Endometrial microvascular endothelial cells (primary cell): ENCODE measurements around the gene H2BK1. TPM values are rescaled to one million over a fixed set of nuclear protein-coding genes. Genes with fewer than 3 reads are reported as not detected.

Source experiments
- in situ Hi-C: cut with HindIII; loops from 2 replicates; pipeline ENCODE4 v1.10.0; 2017; ENCODE audit warnings: low sequenced_read_pairs, low pct_unique_long_range_greater_than_20kb; ENCODE audit errors: inconsistent ontology term
- total RNA-seq: library from RNA; depleted of rRNA; stranded (reverse); fragments of >200 nt; gene quantifications from one replicate; pipeline ENCODE4 v1.2.3, GENCODE V29; 2015; ENCODE audit errors: inconsistent ontology term

H2BK1 gene
- total RNA-seq = not detected

DNA sequence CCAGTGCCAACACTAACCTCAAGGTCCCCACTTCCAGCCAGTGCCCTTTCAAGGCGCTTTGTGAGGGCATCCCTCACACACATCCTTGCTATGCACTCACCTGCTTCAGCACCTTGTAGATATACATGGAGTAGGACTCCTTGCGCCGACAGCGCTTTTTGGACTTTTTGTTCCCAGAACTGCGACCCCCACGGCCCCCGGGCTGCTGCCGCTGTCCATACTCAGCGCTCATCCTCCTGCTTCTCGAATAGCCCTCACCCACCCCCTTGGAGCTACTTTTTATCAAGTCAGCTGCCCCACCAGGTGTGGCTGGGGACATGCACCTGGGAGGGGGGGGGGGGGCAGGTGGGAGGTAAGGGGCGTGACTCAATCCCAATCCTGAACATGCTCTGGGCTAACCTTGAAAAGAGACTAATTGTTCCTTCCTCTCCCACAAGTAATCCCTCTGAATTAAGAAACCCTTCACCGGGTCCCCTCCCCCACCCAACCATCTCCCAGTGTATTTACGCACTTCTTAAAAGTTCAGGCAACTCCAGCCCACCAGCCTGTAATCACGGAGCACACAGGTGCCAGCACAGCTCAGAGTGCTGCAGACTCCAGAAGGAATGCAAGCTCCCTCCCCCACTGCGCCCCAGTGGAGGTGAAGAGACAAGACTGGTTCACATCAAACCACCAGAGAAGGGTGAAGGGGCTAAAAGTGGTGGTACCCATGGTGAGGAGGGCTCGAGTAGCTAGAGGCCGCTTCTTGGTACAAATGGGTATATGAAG is at the start of gene H2BK1:
H2BK1 (minus strand) TSS at position 402 of the 768 bp plus-strand sequence; CDS start at position 232, 170 bp downstream.
- in situ Hi-C loops = no loop called here

DNA sequence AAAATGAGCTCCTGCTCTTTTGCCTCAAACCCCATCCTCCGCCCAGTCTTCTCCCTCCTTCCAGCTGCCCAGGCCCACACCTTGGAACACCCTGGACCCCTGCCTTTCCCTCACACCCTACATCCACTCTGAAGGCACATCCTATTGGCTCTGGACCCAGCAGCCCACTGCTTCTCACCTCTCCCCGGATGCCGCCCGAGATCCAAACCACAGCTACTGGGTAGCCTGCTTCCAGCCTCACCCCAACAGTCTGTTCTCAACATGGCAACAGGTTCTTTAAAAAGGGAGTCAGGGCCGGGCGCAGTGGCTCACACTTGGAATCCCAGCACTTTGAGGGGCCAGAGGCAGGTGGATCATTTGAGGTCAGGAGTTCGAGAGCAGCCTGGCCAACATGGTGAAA is 47.7 kb upstream of the H2BK1 start:
- in situ Hi-C loops = no loop called here

DNA sequence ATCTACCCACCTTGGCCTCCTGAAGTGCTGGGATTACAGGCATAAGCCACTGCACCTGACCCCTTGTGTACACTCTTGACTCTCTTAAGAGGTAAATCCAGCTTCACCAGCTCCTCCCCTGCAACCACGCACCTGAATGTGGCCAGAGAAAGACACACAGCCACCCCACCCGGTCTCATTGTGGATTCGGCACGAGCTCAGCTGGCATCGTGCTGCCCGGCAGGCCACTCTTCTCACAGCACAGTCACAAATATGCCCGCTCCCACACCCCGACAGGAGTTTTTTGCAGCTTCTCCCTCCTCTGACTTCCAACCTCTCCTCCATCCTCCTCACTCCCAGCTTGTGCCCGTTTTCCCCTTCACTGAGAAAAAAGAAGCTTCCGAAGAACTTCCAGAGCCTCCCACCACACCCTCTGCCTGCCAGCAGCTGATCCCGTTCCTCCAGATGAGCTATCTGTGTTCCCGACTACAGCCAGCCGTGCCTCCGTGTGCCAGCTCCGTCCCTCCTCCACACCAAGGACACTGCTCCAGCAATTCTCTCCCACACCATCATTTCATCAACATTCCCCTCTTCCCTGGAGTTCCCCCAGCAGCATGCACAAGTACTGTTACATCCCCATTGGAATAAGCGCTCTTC is 46.2 kb upstream of the H2BK1 start:
- in situ Hi-C loops = no loop called here

DNA sequence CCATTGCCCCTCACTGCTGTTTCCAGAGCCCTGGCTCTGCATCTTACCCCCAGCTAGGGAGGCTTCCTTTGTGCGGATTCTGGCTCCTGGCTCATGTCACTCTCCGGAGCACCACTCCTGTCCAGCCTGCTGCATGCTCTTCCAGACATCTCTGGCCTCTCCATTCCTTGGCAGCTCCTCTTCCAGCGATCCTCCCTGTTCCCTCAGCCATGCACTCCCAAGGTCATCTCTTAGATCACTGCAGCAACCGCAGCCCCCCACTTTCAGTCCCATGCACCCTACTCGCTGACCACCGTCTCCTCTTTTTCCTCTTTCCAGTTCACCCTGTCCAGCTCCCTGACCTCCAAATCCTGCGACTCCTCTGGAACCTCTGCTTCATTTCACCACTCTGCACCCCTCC is 45.1 kb upstream of the H2BK1 start:
- in situ Hi-C loops = no loop called here

DNA sequence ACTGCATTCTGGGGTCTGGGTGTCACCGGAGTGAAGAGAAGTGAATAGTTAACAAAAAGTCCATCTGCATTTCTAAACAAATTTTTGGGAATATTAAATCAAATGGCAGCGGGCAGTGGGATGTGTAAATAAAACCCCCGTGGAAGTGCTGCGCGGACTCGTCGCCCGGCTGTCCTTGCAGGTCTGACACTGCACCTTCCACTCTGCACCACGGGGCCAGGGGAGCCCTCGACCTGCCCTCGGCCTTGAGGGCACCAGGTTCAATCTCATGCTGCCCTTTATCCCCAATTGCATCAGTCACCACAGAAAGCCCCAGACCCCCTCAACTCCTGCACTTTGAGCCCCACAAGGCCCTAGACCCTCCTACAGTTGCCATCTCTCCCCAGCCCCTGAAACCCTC is 44.6 kb upstream of the H2BK1 start:
- in situ Hi-C loops = no loop called here

DNA sequence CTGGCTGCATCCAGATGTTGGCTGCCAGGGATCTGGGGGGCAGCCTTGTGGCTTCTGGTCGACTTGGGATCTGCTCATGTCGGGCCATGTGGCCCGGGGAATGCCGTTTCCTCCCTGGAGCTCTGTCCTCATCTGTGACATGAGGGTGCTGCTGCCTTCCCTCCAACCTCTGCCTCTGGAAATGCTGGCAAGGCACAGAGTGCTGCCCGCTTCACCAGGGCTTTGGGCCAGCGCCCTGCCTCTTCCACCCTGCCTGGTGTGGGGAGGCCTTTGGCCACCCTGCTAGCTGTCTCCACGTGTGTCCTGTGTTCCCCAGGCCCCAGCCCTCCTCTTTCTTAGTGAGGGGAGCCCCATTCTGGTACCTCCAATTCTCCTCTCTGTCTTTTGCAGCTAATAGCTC is 44.0 kb upstream of the H2BK1 start:
- in situ Hi-C loops = no loop called here

DNA sequence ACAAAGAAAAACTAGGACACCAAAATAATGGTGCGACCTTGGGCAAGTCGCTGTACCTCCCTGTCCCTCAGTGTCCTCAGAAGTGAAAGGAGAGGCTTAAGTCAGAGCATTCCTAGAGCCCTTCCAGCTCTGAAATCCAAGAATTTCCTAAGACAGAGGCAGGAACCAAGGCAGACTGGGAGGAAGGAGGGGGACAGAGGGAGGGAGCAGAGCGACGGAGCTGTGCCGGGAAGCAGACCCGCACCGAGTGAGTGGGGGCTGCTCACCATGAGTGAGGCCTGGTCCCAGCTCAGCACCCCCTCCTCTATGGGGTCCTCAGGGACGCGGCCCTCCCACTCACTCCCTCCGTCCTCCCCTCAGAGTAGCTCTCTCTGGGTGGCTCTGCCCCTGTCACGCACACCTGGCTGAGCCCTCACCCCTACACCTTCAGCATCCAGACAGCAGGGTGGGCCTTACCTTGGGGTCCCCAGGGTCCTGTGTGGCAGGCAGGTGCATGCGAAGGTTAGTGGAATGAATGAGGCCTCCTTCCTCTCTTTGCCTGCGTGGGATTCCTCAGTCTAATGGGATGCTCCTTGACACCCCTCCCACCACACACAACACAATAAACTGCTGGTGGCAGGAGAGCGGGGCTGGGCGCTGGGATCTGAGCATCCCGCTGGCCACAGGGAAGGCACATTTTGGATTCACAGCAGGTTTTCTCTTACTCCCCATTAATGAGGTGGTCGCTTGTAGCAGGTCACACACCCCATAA is 42.8 kb upstream of the H2BK1 start:
- in situ Hi-C loops = no loop called here

DNA sequence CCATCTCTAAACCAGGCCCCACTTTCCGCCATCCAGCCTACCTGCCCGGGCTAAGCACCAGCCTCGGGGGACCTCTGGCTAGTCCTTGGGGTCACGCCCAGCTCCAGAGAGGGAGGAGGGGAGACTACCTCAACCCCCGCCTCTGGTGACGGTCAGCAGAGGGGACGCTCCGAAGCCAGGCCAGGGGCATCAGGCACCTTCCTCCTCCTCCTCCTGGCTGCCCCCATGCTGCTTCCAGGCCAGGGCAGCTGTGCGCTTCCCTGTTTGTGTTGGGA is 42.2 kb upstream of the H2BK1 start:
- in situ Hi-C loops = no loop called here

DNA sequence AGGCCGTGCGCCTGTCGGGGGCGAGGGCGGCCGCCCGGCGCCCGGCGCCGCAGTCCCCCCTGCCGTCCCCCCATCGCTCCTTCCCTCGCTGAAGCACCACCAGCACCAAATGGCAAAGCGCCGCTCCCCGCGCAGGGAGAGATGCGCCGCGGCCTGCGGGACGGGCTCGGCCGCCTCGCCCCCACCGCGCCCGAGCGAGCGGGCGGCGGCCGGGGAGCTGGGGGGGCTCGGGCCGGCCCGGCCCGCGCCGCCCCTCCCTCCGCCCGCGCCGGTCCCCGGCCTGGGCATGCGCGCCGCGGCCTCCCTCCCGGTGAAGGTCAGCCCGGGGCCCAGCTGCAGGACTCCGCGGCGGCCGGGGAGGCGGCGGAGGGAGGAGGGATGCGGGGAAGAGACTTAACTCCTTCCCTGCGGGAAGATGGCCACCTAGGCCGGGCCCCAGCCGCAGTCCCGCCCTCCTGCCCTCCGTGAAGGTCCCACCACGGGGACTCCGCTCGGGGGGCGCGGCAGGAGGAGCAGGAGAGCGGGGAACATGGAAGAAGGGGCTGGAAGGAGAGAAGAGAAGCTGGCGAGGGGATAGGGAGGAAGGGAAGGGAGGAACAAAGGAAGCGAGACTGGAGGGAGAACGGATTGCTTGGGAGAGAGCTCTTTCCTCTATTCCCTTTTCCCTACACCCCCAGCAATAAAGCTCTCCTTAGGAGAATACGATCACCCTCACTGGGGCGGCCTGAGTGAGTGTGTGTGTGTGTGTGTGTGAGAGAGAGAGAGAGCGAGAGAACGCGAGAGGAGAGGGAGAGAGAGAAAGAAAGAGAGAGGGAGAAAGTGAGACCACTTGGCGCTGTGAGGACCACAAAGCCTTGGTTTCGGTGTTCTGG is 41.6 kb upstream of the H2BK1 start:
- in situ Hi-C loops = no loop called here

DNA sequence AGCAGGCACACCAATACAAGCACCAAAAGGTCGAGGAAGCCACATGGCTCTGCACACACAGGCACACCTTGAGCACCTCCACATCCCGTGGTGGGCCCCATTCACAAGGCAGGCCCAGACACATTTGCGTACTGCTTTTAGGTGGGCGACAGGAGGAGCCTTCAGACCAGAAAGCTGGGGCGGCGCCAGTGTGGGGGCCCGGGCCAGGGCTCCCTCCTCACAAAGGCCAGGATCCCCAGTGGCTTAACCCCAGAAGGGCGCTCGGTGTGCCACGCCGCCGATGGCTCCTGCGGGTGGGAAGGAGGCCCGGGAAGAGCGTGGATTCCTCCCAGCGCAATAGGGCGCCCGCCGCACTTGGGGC is 41.0 kb upstream of the H2BK1 start:
- in situ Hi-C loops = no loop called here

DNA sequence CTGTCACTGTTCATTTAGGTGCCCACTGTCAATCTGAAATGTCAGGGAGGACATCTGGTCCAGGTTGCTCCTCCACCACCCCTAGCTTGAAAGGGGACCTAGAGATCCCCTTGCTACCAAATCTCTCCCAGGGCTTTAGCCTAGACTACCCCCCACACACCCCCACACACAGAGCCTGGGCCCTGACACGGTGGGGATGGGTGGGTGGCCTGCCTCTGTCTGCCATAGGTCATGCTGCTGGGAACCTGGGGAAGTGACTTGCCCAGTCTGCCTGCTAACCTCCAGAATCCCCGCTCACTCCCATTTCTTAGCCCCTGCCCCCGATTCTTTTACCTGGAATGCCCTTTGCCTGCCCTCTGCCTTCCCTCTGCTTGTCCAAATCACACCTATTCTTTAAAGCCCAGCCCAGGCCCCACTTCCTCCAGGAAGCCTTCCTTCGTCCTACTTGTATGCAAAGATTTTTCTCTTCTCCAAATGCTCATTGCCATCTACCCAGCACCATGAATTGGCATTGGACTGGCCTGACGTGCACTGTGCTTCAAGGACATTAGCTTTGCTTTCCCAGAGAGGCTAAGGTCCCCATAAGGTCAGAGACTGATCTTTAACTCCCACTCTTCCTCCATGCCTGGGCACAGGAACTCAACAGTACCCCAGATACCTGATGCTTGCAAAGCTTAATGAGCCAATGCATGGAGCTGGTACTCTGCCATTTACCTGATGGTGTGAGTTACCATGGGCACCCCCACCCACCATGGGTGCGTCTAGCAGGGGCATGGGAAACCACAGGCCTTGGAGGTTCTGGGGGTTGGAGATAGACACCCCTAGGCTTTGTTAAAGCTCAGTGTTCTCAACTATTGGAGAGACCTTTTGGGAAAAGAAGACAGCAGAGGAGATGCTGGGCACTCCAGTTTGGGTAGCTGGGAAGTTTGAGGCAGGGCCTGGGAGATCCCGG is 40.2 kb upstream of the H2BK1 start:
- in situ Hi-C loops = no loop called here

DNA sequence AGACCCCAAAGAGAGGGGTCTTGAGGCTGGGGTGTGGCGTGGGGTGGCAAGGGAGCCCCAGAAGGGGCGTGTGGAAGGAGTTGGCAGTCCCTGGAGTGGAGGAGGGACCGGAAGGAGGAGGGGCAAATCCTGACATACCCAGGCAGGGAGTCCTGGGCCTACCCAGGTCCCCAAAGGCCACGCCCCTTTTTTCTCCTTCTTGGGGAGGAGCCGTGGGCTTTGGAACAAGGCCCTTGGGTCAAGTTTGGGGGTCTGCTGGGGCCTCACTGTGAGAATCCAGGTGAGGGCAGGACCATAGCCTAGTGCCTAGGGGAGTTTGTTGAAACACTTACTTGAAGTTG is 39.4 kb upstream of the H2BK1 start:
- in situ Hi-C loops = no loop called here

DNA sequence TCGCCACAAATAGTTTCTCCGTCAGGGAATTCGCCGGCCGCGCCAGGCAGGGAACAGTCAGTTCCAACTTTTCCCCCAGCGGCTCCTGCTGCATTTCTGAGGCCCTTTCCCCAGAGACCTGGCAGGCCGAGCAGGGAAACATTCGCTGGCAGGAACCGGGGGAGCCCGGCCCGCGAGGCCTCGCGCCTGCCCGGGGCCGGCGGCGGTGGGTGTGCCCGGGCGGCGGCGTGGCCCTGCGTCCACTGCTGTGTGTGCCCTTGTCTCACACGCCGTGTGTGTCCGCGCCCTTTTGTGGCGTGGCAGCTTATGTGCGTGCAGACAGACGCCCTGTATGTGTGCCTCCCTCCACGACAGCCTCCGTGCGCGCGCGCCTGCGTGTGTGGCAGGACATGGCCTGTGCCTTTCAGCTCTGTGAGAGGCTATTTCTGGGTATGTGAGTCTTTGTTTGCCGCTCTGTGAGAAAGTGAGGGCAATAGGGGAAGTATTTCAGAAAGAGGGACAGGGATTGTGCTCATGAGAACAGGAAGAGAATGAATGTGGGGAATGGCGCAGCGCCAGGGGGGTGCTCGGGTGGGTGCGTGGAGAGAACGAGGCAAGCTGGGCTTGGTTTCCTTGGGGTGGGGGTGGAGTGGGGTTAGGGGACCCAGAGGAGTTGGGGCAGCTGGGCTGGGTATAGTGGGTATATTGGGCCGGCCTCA is 38.9 kb upstream of the H2BK1 start:
- in situ Hi-C loops = no loop called here

DNA sequence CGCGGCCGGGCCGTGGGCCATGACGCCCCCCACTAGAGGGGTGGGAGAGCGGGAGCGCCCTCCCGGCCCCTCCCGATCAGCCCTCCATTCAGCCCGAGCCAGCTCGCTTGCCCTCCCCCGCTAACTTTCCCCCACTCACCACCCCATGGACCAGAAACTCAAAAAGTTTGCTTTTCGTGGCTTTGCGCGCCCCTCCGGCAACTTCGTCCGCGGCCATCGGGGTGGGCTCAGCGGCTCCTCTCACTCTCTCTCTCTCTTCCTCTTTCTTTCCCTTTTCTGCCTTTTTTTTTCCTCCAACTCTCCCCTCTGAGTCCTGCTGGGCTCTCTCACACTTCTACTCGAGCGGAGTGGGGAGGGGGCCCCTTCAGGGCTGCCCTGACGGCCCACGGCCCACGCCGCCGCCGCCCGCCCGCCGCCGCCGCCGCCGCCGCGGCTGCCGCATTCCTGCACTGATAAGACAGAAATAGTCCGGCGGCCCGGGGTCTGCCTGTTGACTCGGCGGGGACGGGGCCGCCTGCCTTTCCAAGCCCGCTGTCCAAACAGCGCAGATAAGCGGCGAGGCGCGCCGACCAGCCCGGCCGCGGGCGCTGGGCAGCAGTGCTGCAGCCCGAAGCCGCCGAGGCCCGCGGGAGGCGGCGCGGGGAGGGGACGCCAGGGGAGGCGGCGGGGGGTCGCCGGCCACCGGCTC is 38.2 kb upstream of the H2BK1 start, which contains the start of gene SMARCD3:
SMARCD3 (minus strand) TSS at position 349 of the 688 bp plus-strand sequence; CDS start at position 217, 132 bp downstream.
- in situ Hi-C loops = no loop called here

DNA sequence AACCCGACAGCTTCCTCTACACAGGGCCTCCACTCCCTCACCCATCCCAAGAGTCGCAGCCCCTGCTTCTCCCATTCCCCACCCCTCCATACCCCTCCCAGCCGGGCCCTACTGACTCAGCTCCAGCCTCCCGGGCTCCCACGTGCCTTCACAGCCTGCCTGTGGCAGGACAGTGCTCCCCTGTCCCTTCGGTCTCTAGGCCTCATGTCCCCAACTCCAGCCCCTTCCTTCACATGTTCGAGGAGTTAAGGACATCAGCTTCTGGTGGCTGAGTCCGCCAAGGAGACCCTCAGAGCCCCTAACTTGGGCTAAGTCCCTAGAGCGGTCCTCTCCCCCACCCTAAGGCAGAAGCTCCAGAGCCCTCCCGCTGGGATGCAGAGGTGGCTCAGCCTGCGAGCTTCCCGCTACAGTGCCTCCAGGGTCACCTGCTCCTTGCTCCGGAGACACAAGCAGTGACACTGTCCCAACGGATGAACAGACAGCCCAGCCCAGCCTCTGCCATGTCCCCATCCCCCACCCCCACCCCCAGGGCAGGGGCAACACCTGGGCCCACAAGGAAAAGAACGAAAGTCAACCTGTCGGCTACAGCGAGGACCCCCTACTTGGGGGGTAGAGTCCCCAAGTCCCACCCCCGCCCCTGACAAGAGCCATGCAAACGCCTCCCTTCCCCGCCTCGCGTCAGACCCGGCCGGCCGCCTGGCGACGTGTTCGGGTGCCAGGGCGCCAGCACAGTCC is 37.5 kb upstream of the H2BK1 start:
- in situ Hi-C loops = no loop called here

DNA sequence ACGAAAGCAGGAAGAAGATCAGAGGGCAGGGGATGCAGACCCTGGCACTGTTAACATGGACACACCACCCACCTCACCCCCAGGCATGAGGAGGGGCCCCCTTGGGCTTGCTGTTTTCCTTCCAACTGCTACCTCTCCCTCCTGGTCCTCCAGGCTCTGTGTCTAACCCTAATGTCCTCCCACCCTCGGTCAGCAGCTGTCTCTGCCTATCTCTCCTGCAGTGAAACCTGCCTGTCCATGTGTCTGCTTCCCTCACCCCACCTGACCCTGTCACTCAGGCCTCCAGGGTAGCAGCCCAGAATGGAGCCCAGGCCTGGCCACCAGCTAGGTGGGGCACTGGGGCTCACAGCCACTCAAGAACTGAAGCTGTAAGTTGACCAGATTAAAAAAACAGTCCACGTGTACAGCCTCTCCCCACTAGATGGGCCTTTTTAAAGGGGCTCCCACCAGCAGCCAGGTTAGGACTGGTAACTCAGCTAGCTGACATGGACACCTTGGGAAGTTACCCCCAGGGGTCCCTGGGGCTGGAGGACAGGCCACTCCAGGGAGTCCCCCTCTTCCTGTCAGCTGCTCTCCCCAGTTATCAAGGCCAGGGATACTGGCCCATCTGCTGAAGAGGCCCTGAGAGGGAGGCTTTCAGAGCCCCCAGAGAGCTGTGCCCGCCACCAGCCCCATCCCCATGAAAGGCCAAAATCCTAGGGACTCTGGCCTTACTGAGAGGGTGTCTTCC is 36.7 kb upstream of the H2BK1 start:
- in situ Hi-C loops = no loop called here
